Endodermal cell (in vitro differentiated cells): ENCODE results near the gene GEMIN4. TPM values are rescaled to one million over a fixed set of nuclear protein-coding genes. Genes with fewer than 3 reads are reported as not detected.

Source experiments
- total RNA-seq, 2 donors: library from RNA; stranded (reverse); fragmentation: NEBNext Ultra II Directional in 1 of 2; extraction: Animal tissue kit (Norgen Biotek cat#: 25700) in 1 of 2; gene quantifications; 2 replicates in 1 of 2; 3 replicates in 1 of 2; pipeline ENCODE4 v1.2.1, GENCODE V29; 2021

The GEMIN4 gene
- total RNA-seq, 2 donors from 2014 or later: 30.3 to 36.2 TPM

Other genes with a start within 250 kb of the GEMIN4 start
- 10 to 100 TPM; 59.8 to 63.2 TPM for gene VPS53, start 37.4 kb downstream of the GEMIN4 start, total RNA-seq
- 10 to 100 TPM; 16.6 to 28.8 TPM for gene TLCD3A, start 19.7 kb downstream of the GEMIN4 start, total RNA-seq
- 10 to 100 TPM; 81.6 to 95.1 TPM for gene GLOD4, start 30.0 kb upstream of the GEMIN4 start, total RNA-seq
- gene MRM3, start 30.1 kb upstream of the GEMIN4 start, total RNA-seq: 10 to 100 TPM; 14.0 to 18.7 TPM
- gene NXN, start 227.5 kb upstream of the GEMIN4 start, total RNA-seq: 100 to 1,000 TPM; 124 to 201 TPM
- 10 to 100 TPM; 13.6 to 14.6 TPM for gene TIMM22, start 244.9 kb upstream of the GEMIN4 start, total RNA-seq